IPS-18c (cell line): ENCODE data around the gene RBP4.
"Not testable (repeated sequence)": the region's sequence is repeated elsewhere in the genome, so short reads cannot be mapped to it uniquely, and the experiment has no call there.

Experiments used
- H3K4me3 ChIP-seq: 2 replicates; pipeline ENCODE4 v1.7.0; 2013; ENCODE audit warnings: low read depth, mild to moderate bottlenecking, low read length, moderate library complexity; ENCODE audit not compliant: insufficient read depth
- H3K9me3 ChIP-seq: one replicate; pipeline ENCODE4 v1.6.1; 2013; ENCODE audit warnings: mild to moderate bottlenecking, low read length, moderate library complexity; ENCODE audit not compliant: control insufficient read depth, insufficient read depth

Gene RBP4

GRCh38 chr10:93548376-93549071 is 52.5 kb downstream of the RBP4 start:
- H3K4me3 ChIP-seq = no peak overlapping the region
- H3K9me3 ChIP-seq = no peaks in the 10 kb centered on the region

GRCh38 chr10:93547522-93547921 is 53.5 kb downstream of the RBP4 start:
- Histone ChIP-seq H3K9me3 (peaks cover 3% of the 10 kb centered on the region), H3K4me3 (no peak overlapping the region)

GRCh38 chr10:93546995-93547394 is 54.0 kb downstream of the RBP4 start:
- not testable (repeated sequence) for H3K9me3 ChIP-seq, H3K4me3 ChIP-seq

DNA sequence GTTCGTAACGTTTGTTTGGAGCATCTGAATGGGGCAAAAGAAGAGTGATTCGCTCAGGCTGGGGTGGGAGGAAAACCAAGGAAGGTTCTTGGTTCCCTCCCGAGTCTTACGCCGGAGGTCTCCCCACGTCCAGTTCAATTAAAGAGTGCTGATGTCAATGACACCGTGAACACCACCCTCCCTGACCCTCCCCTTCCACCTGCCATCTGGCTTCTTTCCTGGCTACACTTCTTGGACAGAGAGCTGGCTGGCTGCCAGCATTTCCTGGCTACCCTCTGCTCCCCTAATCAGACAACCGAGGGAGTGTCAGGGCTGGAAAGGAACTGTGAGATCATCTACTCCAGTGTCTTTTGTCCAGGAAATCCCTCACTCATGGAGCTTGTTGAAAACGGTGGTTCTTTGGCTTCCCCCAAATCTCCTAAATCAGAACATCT is 58.7 kb downstream of the RBP4 start:
- peaks cover 3% of the 10 kb centered on the region for H3K9me3 ChIP-seq
- H3K4me3 ChIP-seq = no peak overlapping the region
